ENCODE data around the gene RNF19B.
"Not testable (repeated sequence)": the region's sequence is repeated elsewhere in the genome, so short reads cannot be mapped to it uniquely, and the experiment has no call there.

Gene RNF19B

DNA sequence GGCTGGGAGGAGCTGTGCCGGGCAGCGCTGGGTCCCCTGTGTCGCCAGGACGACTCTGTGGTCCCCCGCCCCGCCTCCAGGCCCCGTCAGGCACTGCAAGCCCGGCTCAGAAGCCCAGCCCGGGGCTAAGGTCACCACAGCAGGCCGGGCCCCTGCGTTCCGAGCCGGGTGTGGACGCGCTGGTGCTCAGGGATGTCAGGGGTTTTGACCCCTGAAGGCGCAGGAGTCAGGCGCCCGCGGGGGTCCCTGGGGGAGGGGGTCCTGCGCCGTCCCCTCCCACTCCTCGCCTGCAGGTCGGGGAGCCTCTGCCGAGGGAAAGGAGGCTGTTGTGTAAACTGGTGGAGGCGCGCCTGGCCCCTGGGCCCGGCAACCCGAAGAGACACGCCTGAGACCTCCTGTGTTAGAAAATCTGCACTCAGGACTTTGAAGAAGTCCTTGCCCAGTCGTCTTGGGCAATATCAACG, 39.7 kb downstream of the RNF19B start:
- Histone ChIP-seq H3K27me3 (ENCODE audit: control insufficient read depth, insufficient read depth, low read length) (peaks cover 17% of the 10 kb centered on the region), H3K36me3 (ENCODE audit: insufficient read depth, low read length) (no peaks in the 10 kb centered on the region), H3K9me3 (replicated peaks; ENCODE audit: low read length) (no peaks in the 10 kb centered on the region), H3K9ac (ENCODE audit: low read depth, low read length) (no peak overlapping the region), H3K4me2 (ENCODE audit: low read length) (no peak overlapping the region), H3K4me3 (ENCODE audit: low read length) (no peak overlapping the region), H3K4me1 (ENCODE audit: control insufficient read depth, insufficient read depth, low read length) (peaks cover 14% of the 10 kb centered on the region)

DNA sequence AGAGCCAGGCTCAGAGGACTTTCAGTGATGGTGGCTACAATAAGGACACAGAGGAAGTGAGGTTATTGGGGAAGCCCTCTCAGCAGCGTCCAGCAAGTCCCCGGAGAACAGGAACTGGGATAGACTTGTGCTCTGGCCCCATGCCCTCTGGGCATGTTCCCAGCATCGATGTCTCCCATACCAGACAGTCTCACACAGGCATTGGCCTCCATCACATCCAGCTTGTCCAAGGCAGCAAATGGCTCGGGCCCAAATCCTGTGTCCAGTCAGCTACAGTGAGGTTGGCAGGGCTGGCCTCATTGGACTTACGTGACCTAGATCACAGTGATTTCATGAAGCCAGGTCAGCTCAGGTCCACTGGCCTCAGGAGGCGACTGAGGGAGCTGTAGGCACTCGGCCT, 43.8 kb downstream of the RNF19B start:
- Histone ChIP-seq H3K27me3 (ENCODE audit: control insufficient read depth, insufficient read depth, low read length) (peaks cover 14% of the 10 kb centered on the region), H3K4me2 (ENCODE audit: low read length) (no peak overlapping the region), H3K9me3 (replicated peaks; ENCODE audit: low read length) (no peaks in the 10 kb centered on the region), H3K36me3 (ENCODE audit: insufficient read depth, low read length) (no peaks in the 10 kb centered on the region), H3K4me1 (ENCODE audit: control insufficient read depth, insufficient read depth, low read length) (peaks cover 21% of the 10 kb centered on the region), H3K9ac (ENCODE audit: low read depth, low read length) (no peak overlapping the region), H3K4me3 (ENCODE audit: low read length) (no peak overlapping the region)

DNA sequence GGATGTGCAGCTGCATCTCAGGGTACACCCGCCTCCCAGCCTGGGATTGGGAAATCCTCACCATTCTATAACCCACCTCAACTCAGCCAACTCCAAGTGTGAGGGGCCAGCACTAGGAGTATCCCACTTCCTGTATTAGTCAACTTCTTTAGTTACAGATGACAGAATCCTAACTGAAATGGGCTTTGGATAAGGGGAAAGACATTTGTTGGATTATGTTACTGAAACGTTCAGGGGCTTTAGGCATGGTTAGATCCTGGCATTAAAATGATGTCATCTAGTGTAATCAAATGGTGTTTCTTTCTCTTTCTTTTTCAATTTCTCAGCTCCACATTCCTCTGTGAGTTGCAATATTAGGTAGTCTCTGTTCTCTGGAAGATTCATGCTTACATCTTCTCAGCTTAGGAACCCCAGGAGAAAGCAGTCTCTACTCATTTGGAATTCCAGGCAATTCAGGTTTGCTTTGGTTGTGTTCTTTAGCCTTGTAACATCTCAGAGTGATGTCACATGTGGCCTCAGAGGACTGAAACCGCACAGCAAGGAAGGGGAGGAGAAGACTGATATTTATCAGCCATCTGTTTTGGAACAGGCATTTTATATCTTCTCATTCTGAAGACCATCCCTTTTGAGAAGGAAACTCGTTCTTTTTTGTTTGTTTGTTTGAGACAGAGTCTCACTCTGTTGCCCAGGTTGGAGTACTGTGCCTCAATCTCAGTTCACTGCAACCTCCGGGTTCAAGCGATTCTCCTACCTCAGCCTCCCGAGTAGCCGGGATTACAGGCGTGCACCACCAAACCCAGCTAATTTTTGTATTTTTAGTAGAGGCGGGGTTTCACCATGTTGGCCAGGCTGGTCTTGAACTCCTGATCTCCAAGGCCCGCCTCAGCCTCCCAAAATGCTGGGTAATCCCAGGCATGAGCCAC, 44.5 kb downstream of the RNF19B start:
- H3K36me3 ChIP-seq (ENCODE audit: insufficient read depth, low read length) = no peaks in the 10 kb centered on the region
- peaks cover 21% of the 10 kb centered on the region for H3K4me1 ChIP-seq (ENCODE audit: control insufficient read depth, insufficient read depth, low read length)
- H3K4me3 ChIP-seq (ENCODE audit: low read length) = no peak overlapping the region
- peaks cover 9% of the 10 kb centered on the region for H3K27me3 ChIP-seq (ENCODE audit: control insufficient read depth, insufficient read depth, low read length)
- no peaks in the 10 kb centered on the region for H3K9me3 ChIP-seq (replicated peaks; ENCODE audit: low read length)
- peak overlapping the region; percentile 51 for H3K4me2 ChIP-seq (ENCODE audit: low read length)
- no peak overlapping the region for H3K9ac ChIP-seq (ENCODE audit: low read depth, low read length)

DNA sequence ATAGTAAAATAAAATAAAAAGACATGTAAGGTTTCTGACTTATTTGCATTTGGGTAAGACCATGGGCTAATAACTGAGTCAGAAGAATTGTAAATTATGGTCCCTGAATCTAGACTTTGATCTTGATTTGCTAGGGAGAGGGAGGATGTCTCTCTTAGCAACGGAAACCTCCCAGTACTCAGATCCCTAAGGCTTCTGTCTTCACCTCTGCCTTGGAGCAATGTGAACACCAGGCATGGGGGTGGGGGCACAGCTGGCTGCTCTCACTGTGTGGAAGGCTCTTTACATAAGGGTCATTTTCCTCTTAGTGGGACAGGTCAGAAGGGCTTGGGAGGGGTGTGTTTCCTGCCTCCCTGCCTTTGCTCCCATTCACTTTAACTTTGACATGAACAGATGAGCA, 46.4 kb downstream of the RNF19B start:
- no peak overlapping the region for H3K4me2 ChIP-seq (ENCODE audit: low read length)
- H3K27me3 ChIP-seq (ENCODE audit: control insufficient read depth, insufficient read depth, low read length) = no peaks in the 10 kb centered on the region
- no peak overlapping the region for H3K9ac ChIP-seq (ENCODE audit: low read depth, low read length)
- peaks cover 21% of the 10 kb centered on the region for H3K4me1 ChIP-seq (ENCODE audit: control insufficient read depth, insufficient read depth, low read length)
- H3K4me3 ChIP-seq (ENCODE audit: low read length) = no peak overlapping the region
- no peaks in the 10 kb centered on the region for H3K36me3 ChIP-seq (ENCODE audit: insufficient read depth, low read length)
- no peaks in the 10 kb centered on the region for H3K9me3 ChIP-seq (replicated peaks; ENCODE audit: low read length)

DNA sequence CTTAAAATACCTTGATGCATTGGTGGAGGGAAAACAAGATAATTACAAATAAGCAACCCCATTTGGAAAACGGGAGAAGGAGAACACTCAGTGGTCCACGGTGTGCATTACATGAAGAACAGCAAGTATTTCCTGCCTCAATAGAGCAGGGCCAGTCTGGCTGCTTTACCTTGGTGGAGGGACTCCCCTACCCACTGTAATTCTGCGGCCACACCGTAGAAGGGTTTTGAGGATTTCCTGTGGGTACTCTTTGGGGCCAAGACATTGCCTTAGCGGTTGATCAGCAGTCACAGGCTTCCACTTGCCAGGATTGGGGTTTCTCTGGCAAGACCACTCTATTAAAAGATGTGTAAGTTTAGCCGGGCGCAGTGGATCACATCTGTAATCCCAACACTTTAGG, 47.1 kb downstream of the RNF19B start:
- H3K9me3 ChIP-seq (replicated peaks; ENCODE audit: low read length) = no peaks in the 10 kb centered on the region
- H3K4me2 ChIP-seq (ENCODE audit: low read length) = no peak overlapping the region
- H3K9ac ChIP-seq (ENCODE audit: low read depth, low read length) = no peak overlapping the region
- peaks cover 21% of the 10 kb centered on the region for H3K4me1 ChIP-seq (ENCODE audit: control insufficient read depth, insufficient read depth, low read length)
- H3K36me3 ChIP-seq (ENCODE audit: insufficient read depth, low read length) = no peaks in the 10 kb centered on the region
- H3K27me3 ChIP-seq (ENCODE audit: control insufficient read depth, insufficient read depth, low read length) = no peaks in the 10 kb centered on the region
- H3K4me3 ChIP-seq (ENCODE audit: low read length) = no peak overlapping the region

DNA sequence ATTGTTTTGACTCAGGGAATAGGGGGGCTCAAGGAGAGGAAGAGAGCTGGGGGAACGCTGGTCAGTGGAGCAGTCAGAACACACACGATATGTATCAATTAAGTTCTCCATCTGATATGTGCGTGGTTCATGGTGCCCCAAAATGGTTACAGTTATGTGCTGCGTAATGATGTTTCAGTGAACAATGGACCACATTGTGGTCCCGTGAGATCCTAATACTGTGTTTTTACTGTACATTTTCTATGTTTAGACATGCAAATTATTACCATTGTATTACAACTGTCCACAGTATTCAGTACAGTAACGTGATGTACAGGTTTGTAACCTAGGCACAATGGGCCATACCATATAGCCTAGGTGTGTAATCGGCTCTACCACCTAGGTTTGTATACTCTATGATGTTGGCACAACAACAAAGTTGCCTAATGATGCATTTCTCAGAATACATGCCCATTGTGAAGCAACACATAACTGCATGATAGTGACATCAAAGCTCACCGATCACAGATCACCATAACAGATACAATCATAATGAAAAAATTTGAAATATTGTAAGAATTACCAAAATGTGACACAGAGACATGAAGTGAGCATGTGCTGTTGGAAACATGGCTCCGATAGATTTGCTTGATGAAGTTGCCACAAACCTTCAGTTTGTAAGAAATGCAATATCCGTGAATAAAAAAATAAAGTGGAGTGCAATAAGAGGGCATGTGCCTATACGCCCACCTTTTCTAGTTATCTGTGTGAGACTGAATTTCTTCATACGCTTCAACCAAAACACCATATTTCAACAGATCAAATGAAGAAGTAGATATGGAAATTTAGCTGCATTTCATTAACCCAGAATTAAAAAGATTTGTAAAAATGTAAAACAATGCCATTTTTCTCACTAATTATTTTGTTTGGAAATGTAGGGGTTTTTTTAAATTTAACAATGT, 48.6 kb downstream of the RNF19B start:
- Histone ChIP-seq H3K4me3 (ENCODE audit: low read length) (no peak overlapping the region), H3K27me3 (ENCODE audit: control insufficient read depth, insufficient read depth, low read length) (peaks cover under 1% of the 10 kb centered on the region), H3K9me3 (replicated peaks; ENCODE audit: low read length) (no peaks in the 10 kb centered on the region), H3K4me2 (ENCODE audit: low read length) (no peak overlapping the region), H3K9ac (ENCODE audit: low read depth, low read length) (no peak overlapping the region), H3K36me3 (ENCODE audit: insufficient read depth, low read length) (no peaks in the 10 kb centered on the region), H3K4me1 (ENCODE audit: control insufficient read depth, insufficient read depth, low read length) (peaks cover 18% of the 10 kb centered on the region)

DNA sequence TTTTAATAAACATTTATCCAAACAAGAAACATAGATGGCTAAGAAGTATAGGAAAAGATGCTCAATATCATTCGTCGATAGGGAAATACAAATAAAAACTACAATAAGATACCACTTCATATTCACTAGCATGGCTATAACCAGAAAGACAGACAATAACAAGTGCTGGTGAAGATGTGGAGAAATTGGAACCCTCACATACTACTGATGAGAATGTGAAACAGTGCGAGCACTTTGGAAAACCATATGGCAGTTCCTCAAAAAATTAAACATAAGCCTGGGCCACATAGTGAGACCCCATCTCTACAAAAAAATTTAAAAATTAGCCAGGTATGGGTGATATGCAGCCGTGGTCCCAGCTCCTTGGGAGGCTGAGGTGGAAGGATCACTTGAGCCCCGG, 54.3 kb downstream of the RNF19B start:
- Histone ChIP-seq H3K27me3 (ENCODE audit: control insufficient read depth, insufficient read depth, low read length) (peaks cover 10% of the 10 kb centered on the region), H3K4me3 (ENCODE audit: low read length) (no peak overlapping the region), H3K36me3 (ENCODE audit: insufficient read depth, low read length) (no peaks in the 10 kb centered on the region)

DNA sequence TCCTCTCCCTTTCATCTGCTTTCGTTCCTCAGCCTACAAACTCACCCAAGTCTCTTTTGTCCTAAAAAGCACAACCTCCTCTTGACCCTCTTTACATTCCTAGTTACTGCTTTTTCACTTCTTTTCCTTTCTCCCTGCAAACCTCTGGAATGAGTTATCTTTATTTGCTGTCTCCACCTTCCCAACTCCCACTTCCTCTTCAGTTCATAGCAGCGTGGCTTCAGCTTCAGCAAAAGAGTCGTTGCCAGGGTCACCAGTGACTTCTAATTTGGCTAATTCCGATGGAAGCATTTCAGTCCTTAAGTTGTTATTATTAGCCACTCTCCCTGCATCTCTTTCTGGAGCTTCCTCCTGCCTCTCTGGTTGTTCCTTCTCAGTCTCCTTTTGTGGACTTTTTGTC, 57.2 kb downstream of the RNF19B start:
- Histone ChIP-seq H3K9ac (ENCODE audit: low read depth, low read length) (no peak overlapping the region), H3K4me2 (ENCODE audit: low read length) (no peak overlapping the region), H3K4me1 (ENCODE audit: control insufficient read depth, insufficient read depth, low read length) (no peaks in the 10 kb centered on the region), H3K4me3 (ENCODE audit: low read length) (no peak overlapping the region), H3K27me3 (ENCODE audit: control insufficient read depth, insufficient read depth, low read length) (peaks cover 19% of the 10 kb centered on the region), H3K9me3 (replicated peaks; ENCODE audit: low read length) (no peaks in the 10 kb centered on the region), H3K36me3 (ENCODE audit: insufficient read depth, low read length) (no peaks in the 10 kb centered on the region)

More for the DNA sequence above, 54.3 kb downstream of the RNF19B start:
- no peaks in the 10 kb centered on the region for H3K4me1 ChIP-seq (ENCODE audit: control insufficient read depth, insufficient read depth, low read length)
- H3K9ac ChIP-seq (ENCODE audit: low read depth, low read length) = no peak overlapping the region
- H3K9me3 ChIP-seq (replicated peaks; ENCODE audit: low read length) = no peaks in the 10 kb centered on the region
- H3K4me2 ChIP-seq (ENCODE audit: low read length) = no peak overlapping the region

DNA sequence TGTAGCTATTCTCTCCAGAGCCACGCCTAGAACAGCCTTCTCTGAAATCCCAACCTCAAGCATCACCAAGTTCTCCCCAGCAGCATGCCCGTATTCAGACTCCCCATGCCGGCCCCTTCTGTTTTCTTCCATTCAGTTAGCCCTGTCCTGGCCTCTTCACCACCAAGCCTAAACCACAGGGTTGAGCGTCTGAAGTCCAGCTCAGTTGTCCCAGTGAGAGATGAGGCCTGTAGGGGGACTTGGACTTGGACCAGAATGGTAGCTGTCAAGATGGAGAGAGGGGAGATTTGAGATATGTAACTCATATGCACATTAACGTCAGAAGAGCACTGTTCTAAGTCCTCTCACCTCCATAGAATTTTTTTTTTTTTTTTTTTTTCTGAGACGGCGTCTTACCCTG, 58.0 kb downstream of the RNF19B start:
- H3K4me3 ChIP-seq (ENCODE audit: low read length) = no peak overlapping the region
- no peaks in the 10 kb centered on the region for H3K4me1 ChIP-seq (ENCODE audit: control insufficient read depth, insufficient read depth, low read length)
- peaks cover 23% of the 10 kb centered on the region for H3K27me3 ChIP-seq (ENCODE audit: control insufficient read depth, insufficient read depth, low read length)
- no peaks in the 10 kb centered on the region for H3K36me3 ChIP-seq (ENCODE audit: insufficient read depth, low read length)
- no peak overlapping the region for H3K9ac ChIP-seq (ENCODE audit: low read depth, low read length)
- no peaks in the 10 kb centered on the region for H3K9me3 ChIP-seq (replicated peaks; ENCODE audit: low read length)
- H3K4me2 ChIP-seq (ENCODE audit: low read length) = no peak overlapping the region

DNA sequence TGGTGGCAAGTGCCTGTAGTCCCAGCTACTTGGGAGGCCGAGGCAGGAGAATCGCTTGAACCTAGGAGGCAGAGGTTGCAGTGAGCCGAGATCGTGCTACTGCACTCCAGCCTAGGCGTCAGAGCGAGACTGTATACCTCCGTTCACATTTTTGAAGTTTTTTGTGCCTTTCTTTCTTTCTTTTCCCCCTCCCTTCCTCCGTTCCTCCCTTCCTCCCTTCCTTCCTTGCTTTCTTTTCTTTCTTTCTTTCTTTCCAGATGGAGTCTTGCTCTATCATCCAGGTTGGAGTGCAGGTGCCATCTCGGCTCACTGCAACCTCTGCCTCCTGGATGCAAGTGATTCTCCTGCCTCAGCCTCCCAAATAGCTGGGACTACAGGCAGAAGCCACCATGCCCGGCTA, 59.0 kb downstream of the RNF19B start:
- not testable (repeated sequence) for H3K4me3 ChIP-seq (ENCODE audit: low read length); H3K36me3 ChIP-seq (ENCODE audit: insufficient read depth, low read length); H3K9me3 ChIP-seq (replicated peaks; ENCODE audit: low read length); H3K4me1 ChIP-seq (ENCODE audit: control insufficient read depth, insufficient read depth, low read length); H3K4me2 ChIP-seq (ENCODE audit: low read length); H3K9ac ChIP-seq (ENCODE audit: low read depth, low read length)
- peaks cover 18% of the 10 kb centered on the region for H3K27me3 ChIP-seq (ENCODE audit: control insufficient read depth, insufficient read depth, low read length)

DNA sequence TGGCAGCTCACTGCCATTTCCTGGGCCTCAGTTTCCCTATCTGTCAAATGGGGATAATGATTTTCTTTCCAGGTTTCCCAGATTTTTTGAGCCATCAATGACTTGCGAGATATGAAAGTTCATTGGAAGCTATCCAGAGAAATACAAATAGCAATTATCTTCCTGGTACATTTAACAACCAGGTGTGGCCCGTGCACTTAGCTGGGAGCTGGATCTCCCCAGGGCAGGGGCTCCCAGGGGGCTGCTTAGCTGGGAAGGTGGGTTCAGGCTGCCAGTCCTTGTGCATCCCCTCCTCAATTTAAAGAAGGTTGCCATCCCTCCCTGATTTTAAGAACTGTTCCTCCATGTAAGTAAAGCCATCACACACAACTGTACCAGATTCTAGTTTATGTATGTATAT, 59.8 kb downstream of the RNF19B start:
- Histone ChIP-seq H3K36me3 (ENCODE audit: insufficient read depth, low read length) (no peaks in the 10 kb centered on the region), H3K4me1 (ENCODE audit: control insufficient read depth, insufficient read depth, low read length) (peaks cover 6% of the 10 kb centered on the region), H3K9ac (ENCODE audit: low read depth, low read length) (no peak overlapping the region), H3K4me2 (ENCODE audit: low read length) (no peak overlapping the region), H3K4me3 (ENCODE audit: low read length) (no peak overlapping the region), H3K27me3 (ENCODE audit: control insufficient read depth, insufficient read depth, low read length) (peaks cover 18% of the 10 kb centered on the region), H3K9me3 (replicated peaks; ENCODE audit: low read length) (no peaks in the 10 kb centered on the region)

Measured in skeletal muscle satellite cell (primary cell).